GM21737 (cell line): ENCODE data around the gene ATP6V0A4.
"Not testable (repeated sequence)": the region's sequence is repeated elsewhere in the genome, so short reads cannot be mapped to it uniquely, and the experiment has no call there.

Source experiments
- ATAC-seq: cut with Tn5 transposase; IDR thresholded peaks from one replicate; pipeline ENCODE4 v1.9.1; 2021; ENCODE audit warnings: mild to moderate bottlenecking, moderate library complexity; ENCODE audit not compliant: unreplicated experiment

ATP6V0A4 gene

DNA sequence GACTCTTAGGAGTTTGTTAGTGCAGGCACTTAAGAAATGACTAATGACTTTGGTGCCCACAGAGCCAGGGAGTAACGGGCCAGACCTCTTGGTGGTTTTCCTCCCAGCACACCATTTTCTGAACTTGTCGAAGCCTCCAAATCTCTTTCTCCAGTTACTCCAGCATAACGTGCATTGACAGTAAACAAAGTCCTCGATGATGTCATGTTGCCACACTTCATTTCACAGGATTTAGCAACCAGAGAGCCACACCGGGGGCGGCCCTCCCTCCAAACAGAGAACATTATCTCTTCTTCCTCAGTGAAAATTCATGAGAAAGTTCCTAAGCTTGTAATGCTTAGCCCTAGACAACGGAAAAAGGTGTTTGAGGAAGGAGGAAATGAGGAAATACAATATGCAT is 92.8 kb downstream of the ATP6V0A4 start:
- ATAC-seq, result no peak

DNA sequence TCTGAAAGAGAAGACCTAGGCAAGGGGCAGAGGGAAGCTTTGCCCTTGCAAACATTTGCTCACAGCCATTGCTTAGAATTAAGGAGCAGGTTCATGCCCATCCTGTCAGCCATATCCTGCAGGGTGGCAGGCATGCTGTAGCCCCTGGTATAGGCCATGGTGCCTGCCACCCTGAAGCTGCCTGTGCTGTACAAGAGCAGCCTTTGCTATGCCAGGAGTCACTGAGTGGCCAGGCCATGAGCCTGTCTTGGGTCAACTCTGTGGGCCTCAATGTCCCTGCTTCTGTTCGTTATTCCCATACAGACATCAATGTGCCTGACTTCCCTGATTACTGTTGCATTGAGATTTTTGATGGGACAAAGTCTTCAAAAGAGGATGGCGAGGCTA is 96.5 kb downstream of the ATP6V0A4 start:
- no peak for ATAC-seq

DNA sequence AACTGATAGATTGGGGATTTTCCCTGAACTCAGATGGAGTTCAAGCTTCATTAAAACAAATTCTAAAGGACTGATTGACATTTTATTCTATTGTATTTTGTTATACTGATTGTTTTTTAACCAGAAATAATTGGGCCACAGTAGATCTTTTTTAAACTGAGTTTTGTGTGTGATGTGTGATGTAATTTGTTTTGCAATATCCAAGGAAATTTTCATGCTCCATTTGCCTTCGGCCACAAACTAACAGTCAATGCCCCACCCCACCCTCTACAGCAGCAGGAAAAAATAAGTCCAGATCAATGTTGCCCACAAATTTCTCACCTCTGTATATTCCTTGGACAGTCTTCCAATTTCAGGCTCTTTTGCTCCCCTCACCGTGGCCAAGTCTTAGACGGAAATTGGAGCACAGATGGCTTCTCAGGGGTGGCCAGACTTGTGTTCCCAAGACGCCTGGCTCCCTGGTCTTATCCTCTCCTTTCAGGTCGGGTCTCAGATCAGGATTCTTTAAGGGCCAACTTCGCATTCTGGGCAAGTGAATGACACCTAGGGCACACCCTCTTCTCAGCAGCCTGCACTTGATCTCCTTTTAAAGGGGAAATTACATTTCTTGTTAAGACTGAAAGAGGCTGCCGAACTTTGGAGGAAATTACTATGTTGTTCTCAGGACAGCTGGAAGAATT is 97.0 kb downstream of the ATP6V0A4 start, which contains the start of gene SVOPL:
SVOPL (minus strand) TSS at position 506 of the 680 bp plus-strand sequence. CDS start 22,317 bp downstream, outside the sequence.
- ATAC-seq, result no peak

DNA sequence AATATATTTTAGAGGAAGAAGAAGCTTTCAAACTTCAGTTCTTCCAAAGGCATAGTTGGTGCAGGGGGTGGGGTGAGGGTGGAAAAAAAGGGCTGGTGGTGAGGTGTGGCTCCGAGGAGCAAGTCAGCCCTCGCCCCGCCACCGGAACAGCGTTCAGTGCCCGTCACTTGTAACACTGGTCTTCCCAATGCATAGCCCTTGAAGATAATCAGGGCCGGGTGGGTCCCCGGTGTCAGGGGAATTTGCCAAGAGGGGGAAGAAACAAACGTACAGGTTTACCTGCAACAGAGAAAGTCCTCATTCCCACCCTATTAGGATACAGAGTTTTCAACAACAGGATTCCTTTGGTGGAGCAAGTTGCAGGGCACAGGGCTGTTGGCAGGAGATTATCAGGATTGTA is 98.3 kb downstream of the ATP6V0A4 start:
- no peak for ATAC-seq

DNA sequence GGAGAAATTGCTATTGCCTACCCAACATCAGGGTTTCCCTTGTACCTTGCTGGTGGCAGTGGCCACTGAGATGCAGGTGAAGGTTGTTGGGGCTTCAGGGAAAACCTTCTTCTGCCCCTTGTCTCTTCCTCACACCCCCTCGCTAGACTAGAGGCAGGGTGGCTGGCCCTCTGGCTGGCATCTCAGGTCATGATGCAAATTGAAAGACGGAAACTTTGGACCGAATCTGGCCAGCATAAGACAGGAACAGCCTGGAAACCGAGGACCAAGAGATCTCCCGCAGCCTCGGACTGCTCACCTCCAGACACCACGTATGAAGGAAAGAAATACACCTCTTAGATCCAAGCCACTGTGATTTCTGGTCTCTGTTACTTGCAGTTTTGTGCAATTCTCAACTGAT is 99.7 kb downstream of the ATP6V0A4 start:
- ATAC-seq, result no peak

DNA sequence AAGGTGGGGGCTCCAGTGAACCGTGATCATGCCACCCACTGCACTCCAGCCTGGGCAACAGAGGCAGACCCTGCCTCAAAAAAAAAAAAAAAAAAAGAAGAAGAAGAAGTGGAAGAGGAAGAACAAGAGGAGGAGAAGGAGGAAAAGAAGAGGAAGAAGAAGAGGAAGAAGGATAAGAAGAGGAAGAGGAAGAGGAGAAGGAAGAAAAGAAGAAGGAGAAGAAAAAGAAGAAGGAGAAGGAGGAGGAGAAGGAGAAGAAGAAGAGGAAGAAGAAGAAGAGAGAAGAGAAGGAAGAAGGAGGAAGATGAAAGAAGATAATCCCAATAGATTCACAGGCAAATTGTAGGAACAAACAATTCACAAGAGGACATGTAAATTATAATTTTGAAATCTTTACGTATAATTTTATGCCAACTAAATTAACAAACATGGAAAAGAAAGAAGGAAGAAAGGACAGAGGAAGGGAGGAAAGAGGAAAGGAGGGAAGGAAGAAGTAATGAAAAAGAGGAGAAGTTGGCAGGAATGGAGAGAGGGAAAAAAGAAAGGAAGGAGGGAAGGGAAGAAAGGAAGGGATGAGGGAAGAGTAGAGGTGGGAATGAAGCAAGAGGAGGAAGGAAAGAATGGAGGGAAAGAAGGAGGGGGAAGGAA is 100.3 kb downstream of the ATP6V0A4 start:
- no peak for ATAC-seq

DNA sequence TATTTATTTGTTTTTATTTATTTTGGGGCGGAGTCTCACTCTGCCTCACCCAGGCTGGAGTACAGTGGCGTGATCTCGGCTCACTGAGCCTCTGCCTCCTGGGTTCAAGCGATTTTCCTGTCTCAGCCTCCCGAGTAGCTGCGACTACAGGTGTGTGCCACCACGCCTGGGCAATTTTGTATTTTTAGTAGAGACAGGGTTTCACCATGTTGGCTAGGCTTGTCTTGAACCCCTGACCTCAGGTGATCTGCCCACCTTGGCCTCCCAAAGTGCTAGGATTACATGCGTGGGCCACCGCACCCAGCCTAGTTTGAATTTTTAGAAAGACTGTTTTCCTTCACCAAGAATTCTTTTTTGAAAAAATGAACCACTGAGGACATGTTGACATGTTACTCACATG is 102.2 kb downstream of the ATP6V0A4 start:
- not testable (repeated sequence) for ATAC-seq

DNA sequence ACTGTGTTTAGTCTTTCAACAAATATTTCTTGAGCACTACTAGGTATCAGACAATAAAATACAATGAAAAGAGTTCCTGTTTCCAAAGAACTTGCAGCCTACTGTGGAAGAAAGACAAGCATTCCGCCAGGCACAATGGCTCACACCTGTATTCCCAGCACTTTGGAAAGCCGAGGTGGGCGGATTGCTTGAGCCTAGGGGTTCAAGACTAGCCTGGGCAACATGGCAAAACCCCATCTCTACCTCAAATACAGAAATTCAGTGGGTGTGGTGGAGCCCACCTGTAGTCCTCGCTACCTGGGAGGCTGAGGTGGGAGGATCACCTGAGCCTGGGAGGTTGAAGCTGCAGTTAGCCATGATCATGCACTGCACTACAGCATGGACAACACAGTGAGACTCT is 102.9 kb downstream of the ATP6V0A4 start:
- ATAC-seq, result no peak

DNA sequence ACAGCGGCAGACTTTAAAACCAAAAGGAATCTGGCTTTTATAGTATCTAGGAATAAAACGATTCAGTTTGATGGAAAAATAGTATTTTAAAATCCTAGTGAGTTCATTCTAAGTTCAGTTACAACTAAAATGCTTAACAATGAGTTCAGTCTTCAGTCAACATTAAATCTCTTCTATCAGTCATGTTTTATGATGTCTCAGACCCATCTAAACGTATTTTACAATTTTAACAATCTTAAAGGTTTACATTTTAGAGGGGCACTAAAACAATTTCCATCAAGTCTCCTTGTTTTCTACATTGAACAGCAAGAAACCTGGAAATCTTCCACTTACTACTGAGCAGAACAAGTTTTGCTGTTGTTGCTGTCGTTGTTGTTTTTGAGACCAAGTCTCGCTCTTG is 106.8 kb downstream of the ATP6V0A4 start:
- ATAC-seq, result no peak

DNA sequence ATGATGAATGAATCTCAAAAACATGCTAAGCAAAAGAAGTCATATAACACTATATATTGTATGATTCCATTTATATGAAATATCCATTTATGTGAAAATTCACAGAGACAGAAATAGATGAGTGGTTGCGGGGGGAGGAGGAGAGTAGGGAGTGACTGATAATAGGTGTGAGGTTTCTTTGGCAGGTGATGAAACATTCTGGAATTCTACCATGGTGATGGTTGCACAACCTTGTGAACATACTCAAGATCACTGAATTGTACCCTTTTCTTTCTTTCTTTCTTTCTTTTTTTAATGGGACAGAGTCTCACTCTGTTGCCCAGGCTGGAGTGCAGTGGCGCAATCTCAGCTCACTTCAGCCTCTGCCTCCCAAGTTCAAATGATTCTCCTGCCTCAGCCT is 107.5 kb downstream of the ATP6V0A4 start:
- no peak for ATAC-seq

DNA sequence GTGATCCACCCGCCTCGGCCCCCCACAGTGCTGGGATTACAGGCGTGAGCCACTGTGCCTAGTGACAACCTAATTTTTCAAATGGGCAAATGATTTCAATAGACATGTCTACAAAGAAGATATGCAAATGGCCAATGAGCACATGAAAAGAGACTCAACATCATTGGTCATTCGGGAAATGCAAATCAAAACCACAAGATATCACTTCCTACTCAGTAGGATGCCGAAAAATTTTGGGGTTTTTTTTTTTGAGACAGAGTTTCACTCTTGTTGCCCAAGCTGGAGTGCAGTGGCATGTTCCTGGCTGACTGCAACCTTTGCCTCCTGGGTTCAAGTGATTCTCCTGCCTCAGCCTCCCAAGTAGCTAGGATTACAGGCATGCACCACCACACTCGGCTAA is 110.0 kb downstream of the ATP6V0A4 start:
- ATAC-seq, result not testable (repeated sequence)

DNA sequence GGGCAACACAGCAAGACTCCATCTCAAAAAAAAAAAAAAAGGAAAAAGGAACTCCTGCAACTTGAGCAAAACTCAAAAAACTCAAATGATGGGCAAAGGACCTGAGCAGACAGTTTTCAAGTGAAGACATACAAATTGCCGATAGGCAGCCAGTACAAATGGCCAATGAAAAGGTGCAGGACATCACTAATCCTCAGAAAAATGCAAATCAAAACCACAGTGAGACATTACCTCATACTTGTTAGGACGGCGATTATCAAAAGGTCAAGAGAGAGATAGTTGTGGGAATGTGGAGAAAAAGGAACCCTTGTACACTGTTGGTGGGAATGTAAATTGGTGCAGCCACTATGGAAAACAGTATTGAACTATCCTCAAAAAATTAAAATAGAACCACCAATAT is 113.7 kb downstream of the ATP6V0A4 start:
- ATAC-seq, result no peak

DNA sequence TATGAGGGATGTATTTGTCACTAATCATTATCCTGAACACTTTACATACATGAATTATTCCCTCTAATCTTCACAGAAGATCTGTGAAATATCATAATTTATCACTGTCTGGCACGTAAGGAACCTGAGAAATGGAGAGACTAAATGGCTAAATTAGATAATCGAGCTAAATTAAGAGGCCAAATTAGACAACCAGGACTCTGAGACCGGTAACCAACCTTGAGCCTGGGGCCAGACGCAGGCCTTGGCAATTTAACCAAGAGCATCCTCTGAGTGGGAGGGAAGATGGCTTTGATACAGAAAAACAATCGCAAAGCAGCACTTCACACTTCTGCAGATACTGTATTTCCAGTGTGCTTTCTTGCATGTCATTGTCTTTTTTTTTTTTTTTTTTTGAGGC is 118.2 kb downstream of the ATP6V0A4 start:
- no peak for ATAC-seq

DNA sequence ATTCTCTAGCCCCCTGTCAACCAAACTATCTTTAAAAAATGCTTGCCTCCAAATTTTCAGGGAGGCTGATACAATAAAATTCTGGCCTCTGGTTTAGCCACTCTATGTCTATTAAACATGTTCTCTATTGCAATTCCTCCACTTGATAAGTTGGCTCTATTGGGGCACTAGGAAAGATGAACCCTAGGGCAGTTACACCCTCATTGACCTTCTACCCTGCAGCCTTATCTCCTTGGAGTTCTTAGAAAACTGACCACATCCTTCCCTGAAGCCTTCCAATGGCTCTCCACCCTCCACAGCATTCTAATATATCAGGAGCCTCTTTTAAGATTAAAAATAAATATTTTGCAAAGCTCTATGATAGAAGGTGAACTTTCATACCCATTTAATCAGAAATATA is 127.4 kb downstream of the ATP6V0A4 start:
- no peak for ATAC-seq

DNA sequence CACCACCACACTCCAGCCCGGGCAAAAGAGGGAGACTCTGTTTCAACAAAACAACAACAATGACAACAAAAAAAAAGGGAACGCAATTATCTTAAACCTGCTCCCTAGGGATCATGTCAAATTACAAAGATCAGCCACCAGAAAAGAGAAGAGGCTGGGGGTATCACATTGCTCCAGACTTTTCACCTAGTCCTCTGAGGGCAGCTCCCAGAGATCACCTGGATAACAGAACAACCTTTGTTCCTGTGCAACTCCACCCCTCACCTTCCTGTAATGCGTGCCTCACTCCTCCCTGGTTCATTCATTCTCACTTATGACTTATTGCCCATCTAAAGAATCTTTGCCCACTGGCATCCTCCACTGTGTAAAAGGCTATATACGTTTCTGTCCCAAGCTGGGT is 128.6 kb downstream of the ATP6V0A4 start:
- ATAC-seq, result no peak

DNA sequence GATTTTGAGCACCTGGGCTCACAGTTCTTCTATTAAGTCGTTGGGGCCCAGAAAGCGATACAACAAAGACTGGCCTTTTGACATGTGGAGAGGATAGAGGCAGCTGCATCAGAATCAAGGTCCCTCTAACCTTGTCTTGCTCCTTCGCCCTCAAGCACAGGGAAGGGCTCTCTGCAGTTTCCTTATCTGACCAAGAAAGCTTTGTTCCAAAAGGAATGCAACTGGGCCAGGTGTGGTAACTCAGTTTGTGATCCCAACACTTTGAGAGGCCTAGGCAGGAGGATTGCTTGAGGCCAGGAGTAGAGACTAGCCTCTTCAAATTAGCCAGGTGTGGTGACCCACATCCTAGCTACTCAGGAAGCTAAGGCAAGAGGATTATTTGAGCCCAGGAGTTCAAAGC is 129.1 kb downstream of the ATP6V0A4 start:
- no peak for ATAC-seq

DNA sequence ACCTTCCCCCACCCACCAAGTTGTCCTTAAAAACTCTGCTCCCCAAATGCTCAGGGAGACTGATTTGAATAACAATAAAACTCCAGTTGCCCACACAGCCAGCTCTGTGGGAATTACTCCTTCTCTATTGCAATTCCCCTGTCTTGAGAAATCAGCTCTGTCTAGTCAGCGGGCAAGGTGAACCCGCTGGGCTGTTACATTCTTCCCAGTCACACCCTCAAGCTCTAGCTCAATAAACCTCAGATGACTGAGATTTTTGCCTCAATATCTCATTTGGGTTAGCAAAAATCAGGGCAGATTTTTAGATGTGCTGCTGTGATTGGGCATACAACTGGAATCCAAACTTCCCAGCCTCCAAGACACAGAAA is 129.8 kb downstream of the ATP6V0A4 start:
- ATAC-seq, result no peak

DNA sequence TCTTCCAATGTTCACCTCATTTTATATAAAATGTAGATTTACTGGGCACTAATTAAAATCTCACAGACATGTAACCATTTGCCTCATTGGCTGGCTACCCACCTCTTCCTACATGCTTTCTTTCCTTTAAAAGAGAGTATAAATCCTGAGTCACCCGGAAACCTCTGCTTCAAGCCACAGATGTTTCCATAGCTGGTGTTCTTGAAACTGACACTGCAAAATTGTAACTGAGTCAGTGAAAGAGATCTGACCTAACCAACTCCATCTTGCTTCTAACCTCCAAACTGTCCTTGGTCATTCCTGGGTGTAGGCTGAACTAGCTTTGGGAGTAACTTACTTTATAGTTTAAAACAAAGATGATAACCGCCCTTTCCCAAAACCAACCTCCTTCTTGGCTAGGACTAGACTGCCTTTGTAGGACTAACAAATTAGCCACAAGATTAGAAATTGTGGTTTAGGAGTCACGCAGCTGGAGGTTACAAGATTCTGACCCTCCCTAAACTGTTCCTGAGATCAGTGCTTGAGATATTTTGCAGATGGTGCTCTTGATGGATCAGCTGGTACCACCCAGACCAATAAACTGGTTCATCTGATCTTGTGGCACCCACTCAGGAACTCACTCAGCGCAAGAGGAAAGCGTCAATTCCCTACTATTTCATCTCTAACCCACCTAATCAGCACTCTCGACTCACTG is 130.3 kb downstream of the ATP6V0A4 start:
- no peak for ATAC-seq

DNA sequence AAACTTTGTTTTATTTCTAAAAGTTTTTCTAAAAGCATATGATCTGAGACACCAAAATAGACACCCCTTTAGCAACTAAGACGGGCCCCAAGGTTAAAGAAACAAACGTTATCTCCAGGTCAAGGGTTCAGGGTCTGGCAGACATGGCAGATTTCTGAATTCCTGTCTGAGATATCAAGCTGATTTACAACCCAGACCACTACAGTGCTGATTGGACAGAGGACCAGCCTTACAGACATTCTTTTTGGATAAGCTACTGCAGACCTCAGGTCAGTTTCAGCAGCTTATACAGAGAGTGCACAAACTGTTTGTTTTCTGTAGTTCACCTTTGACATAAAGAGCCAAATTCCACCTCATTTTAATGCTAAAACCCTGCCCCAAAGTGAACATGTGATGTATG is 131.6 kb downstream of the ATP6V0A4 start:
- ATAC-seq, result no peak

DNA sequence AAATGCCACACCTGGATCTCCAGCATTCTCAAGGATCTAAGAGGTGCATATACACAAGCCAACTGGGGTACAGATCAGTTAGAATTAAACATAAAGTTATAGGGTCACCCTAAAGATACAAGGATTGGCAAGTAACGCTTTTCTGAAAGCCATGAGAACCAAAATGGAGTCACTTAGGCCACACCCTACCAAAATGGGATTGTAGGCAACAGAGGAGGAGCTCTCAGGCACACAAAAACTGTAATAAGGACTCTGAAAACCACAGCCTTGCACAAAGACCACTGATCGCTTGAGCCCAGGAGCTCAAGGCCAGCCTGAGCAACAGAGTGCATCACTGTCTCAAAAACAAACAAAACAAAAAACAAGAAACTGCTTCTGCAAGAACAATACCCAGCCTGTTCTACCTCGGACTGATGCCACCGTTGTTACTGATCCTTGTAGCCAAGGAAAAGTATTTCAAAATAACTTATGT is 132.3 kb downstream of the ATP6V0A4 start:
- no peak for ATAC-seq

DNA sequence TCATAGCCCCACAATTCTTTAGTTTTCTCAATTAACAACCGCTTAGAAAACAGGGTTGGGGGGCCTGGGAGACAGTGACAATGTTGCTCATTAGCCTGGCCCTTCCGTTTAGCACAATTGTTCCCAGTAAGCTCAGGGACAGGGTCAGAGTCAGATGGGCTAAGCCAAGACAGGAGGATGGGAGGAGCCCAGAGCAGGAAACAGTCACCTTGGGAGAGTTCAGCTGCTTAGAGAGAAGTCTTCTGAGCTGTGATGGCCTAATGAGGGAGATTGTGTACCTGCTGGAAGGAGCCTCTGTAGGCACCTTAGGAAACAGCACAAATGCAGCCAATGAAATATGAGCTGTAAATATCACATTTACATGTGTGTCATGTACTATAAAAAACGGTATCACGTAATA is 132.7 kb downstream of the ATP6V0A4 start:
- no peak for ATAC-seq
